PC-3 (cell line): ENCODE data around the gene CTNND2.

Experiments used
- CTCF ChIP-seq: fragments of 300-600 bp; sonication (generic); conservative IDR thresholded peaks from 2 replicates; pipeline ENCODE4 v1.5.1; 2017; ENCODE audit warnings: antibody characterized with exemption, low read depth, mild to moderate bottlenecking, low read length
- EZH2phosphoT487 ChIP-seq: fragments of 300-600 bp; sonication (generic); IDR thresholded peaks from 2 replicates; pipeline ENCODE4 v1.6.1; 2018; ENCODE audit warnings: mild to moderate bottlenecking, antibody characterized with exemption, low read length, borderline replicate concordance

- TF ChIP-seq CTCF (no peak), EZH2phosphoT487 (no peak)
These were observed 296.2 kb downstream of the CTNND2 start for GRCh38 chr5:11607944-11608483.
